Choroid plexus epithelial cell (primary cell): ENCODE data around the gene SYTL4.
A peak's percentile ranks its signal among the peaks of the same experiment; 100 is the strongest.
"Not testable (repeated sequence)": the region's sequence is repeated elsewhere in the genome, so short reads cannot be mapped to it uniquely, and the experiment has no call there.

Experiments used
- DNase-seq: peaks from one replicate; pipeline ENCODE4 v3.0.0-alpha.2; 2010; ENCODE audit warnings: low read depth
- H3K4me3 ChIP-seq: 2 replicates; pipeline ENCODE4 v1.5.1; 2011; ENCODE audit warnings: low read depth, mild to moderate bottlenecking, control low read depth, low read length, moderate library complexity
- CTCF ChIP-seq: conservative IDR thresholded peaks from 2 replicates; pipeline ENCODE4 v1.5.1; 2011; ENCODE audit warnings: low read depth, mild to moderate bottlenecking, control low read depth, inconsistent platforms, low read length, moderate library complexity

Gene SYTL4

GRCh38 chrX:100745806-100746537 lies 14.1 kb upstream of the SYTL4 start:
- no peak for TF ChIP-seq CTCF
- no peak overlapping the region for H3K4me3 ChIP-seq
- peak; percentile 68 for DNase-seq

- no peak for TF ChIP-seq CTCF
- H3K4me3 ChIP-seq = no peak overlapping the region
- DNase-seq = no peak
Measured at GRCh38 chrX:100745205-100745604, 13.3 kb upstream of the SYTL4 start.

- DNase-seq = peak; percentile 40
- H3K4me3 ChIP-seq = no peak overlapping the region
- no peak for TF ChIP-seq CTCF
Measured at GRCh38 chrX:100743009-100743607, 11.2 kb upstream of the SYTL4 start.

GRCh38 chrX:100724006-100724405 lies 7.9 kb downstream of the SYTL4 start:
- DNase-seq, H3K4me3 ChIP-seq: not testable (repeated sequence)

- no peak for DNase-seq
- no peak for TF ChIP-seq CTCF
Measured at GRCh38 chrX:100721328-100721727, 10.6 kb downstream of the SYTL4 start.

GRCh38 chrX:100720301-100720700 lies 11.6 kb downstream of the SYTL4 start:
- peak; percentile 51 for DNase-seq
- no peak overlapping the region for H3K4me3 ChIP-seq
- no peak for TF ChIP-seq CTCF

More at GRCh38 chrX:100721328-100721727, 10.6 kb downstream of the SYTL4 start:
- H3K4me3 ChIP-seq = no peak overlapping the region

GRCh38 chrX:100719139-100719538 lies 12.8 kb downstream of the SYTL4 start:
- H3K4me3 ChIP-seq = no peak overlapping the region
- no peak for DNase-seq
- no peak for TF ChIP-seq CTCF
